Calu3 (cell line): ENCODE measurements around the gene MYBPHL. TPM values are rescaled to one million over a fixed set of nuclear protein-coding genes. Genes with fewer than 3 reads are reported as not detected.
A peak's percentile ranks its signal among the peaks of the same experiment; 100 is the strongest.
"Not testable (repeated sequence)": the region's sequence is repeated elsewhere in the genome, so short reads cannot be mapped to it uniquely, and the experiment has no call there.

Experiments
- BruUV-seq: library from RNA; stranded (reverse); fragments of 400-500 nt; replicated peaks from 2 replicates; lab custom pipeline; 2021; lab: Mats Ljungman, UMichigan
- CTCF ChIA-PET: fragments of 300-600 bp; sonication (Branson Sonifier 250); formaldehyde crosslinking; loops from one replicate; lab custom pipeline; 2022; ENCODE audit warnings: antibody characterized with exemption; lab: Charles Lee
- DNase-seq: peaks from one replicate; pipeline ENCODE4 v3.0.0; 2022
- H3K27ac Mint-ChIP-seq: one replicate; pipeline ENCODE4 v1.8.0; 2022; ENCODE audit warnings: mixed read lengths; ENCODE audit not compliant: unreplicated experiment
- H3K27me3 Mint-ChIP-seq: one replicate; pipeline ENCODE4 v1.8.0; 2022; ENCODE audit warnings: mixed read lengths; ENCODE audit not compliant: unreplicated experiment
- H3K36me3 Mint-ChIP-seq: one replicate; pipeline ENCODE4 v1.8.0; 2022; ENCODE audit warnings: mild to moderate bottlenecking, moderate library complexity, mixed read lengths; ENCODE audit not compliant: insufficient read depth, unreplicated experiment
- H3K4me1 Mint-ChIP-seq: one replicate; pipeline ENCODE4 v1.8.0; 2022; ENCODE audit warnings: mild to moderate bottlenecking, low read depth, mixed read lengths; ENCODE audit not compliant: unreplicated experiment
- H3K4me3 Mint-ChIP-seq: one replicate; pipeline ENCODE4 v1.8.0; 2022; ENCODE audit warnings: mild to moderate bottlenecking, low read depth, moderate library complexity, mixed read lengths; ENCODE audit not compliant: unreplicated experiment
- H3K9me3 Mint-ChIP-seq: one replicate; pipeline ENCODE4 v1.8.0; 2022; ENCODE audit warnings: low read depth, mixed read lengths; ENCODE audit not compliant: unreplicated experiment
- CTCF ChIP-seq: fragments of 200-600 bp; IDR thresholded peaks from one replicate; pipeline ENCODE4 v1.8.0; 2022; ENCODE audit warnings: antibody characterized with exemption; ENCODE audit not compliant: unreplicated experiment
- intact Hi-C: fragments of 100-400 bp; cut with micrococcal nuclease; formaldehyde crosslinking; loops from one replicate; pipeline ENCODE4 v1.10.0; 2022; ENCODE audit not compliant: unreplicated experiment
- total RNA-seq: library from RNA; stranded (reverse); gene quantifications from 2 replicates; pipeline ENCODE4 v1.2.3, GENCODE V29; 2022

MYBPHL gene
- total RNA-seq, 1 experiment from 2014 or later = not detected

GRCh38 chr1:109309347-109309746 is 2.5 kb upstream of the MYBPHL start:
- Mint-ChIP-seq H3K36me3 (no peaks in the 10 kb centered on the region), H3K4me3 (no peak overlapping the region), H3K27ac (no peak overlapping the region), H3K27me3 (no peaks in the 10 kb centered on the region), H3K9me3 (no peaks in the 10 kb centered on the region), H3K4me1 (no peaks in the 10 kb centered on the region)
- no TSS peak for BruUV-seq
- DNase-seq = no peak
- TF ChIP-seq CTCF = no peak
- intact Hi-C loops = no loop called here
- CTCF ChIA-PET = no interaction called here

- CTCF ChIA-PET = interaction anchor here (0.6 to 1.0 kb wide), 2 partner anchors 10 to 20 kb away, joined by 3 to 5 read pairs; no protein-coding TSS in a partner anchor
- H3K4me3 Mint-ChIP-seq = no peak overlapping the region
- H3K27me3 Mint-ChIP-seq = no peaks in the 10 kb centered on the region
- H3K27ac Mint-ChIP-seq = no peak overlapping the region
- H3K9me3 Mint-ChIP-seq = no peaks in the 10 kb centered on the region
- BruUV-seq = no TSS peak
- DNase-seq = peak; percentile 10
- no peaks in the 10 kb centered on the region for H3K4me1 Mint-ChIP-seq
- H3K36me3 Mint-ChIP-seq = no peaks in the 10 kb centered on the region
- intact Hi-C loops = no loop called here
- TF ChIP-seq CTCF = no peak
Observed at GRCh38 chr1:109307274-109308021, 637 bp upstream of the MYBPHL start.

GRCh38 chr1:109305991-109306390 is 820 bp downstream of the MYBPHL start:
- H3K4me3 Mint-ChIP-seq, H3K27me3 Mint-ChIP-seq, CTCF ChIA-PET, H3K4me1 Mint-ChIP-seq, DNase-seq, H3K9me3 Mint-ChIP-seq, H3K36me3 Mint-ChIP-seq, H3K27ac Mint-ChIP-seq, BruUV-seq, intact Hi-C loops: not testable (repeated sequence)

GRCh38 chr1:109304226-109304920 is 2.4 kb downstream of the MYBPHL start:
- BruUV-seq = no TSS peak
- no peaks in the 10 kb centered on the region for H3K27me3 Mint-ChIP-seq
- H3K4me1 Mint-ChIP-seq = no peaks in the 10 kb centered on the region
- H3K9me3 Mint-ChIP-seq = no peaks in the 10 kb centered on the region
- intact Hi-C loops = no loop called here
- CTCF ChIA-PET = interaction anchor here (0.6 kb wide), 1 partner anchor 326 kb away, joined by 7 read pairs; no protein-coding TSS in a partner anchor
- no peak for TF ChIP-seq CTCF
- no peaks in the 10 kb centered on the region for H3K36me3 Mint-ChIP-seq
- no peak for DNase-seq
- no peak overlapping the region for H3K4me3 Mint-ChIP-seq
- no peak overlapping the region for H3K27ac Mint-ChIP-seq
